Neural crest cell (in vitro differentiated cells): ENCODE data around the gene SYNE3. TPM values are rescaled to one million over a fixed set of nuclear protein-coding genes. Genes with fewer than 3 reads are reported as not detected.

Source experiments
- DNase-seq: peaks from one replicate; pipeline ENCODE4 v3.0.0; 2021; ENCODE audit warnings: low read depth, mixed read lengths, low spot score
- H3K27ac Mint-ChIP-seq: one replicate; pipeline ENCODE4 v1.8.0; 2021; ENCODE audit warnings: mild to moderate bottlenecking, mixed read lengths; ENCODE audit not compliant: unreplicated experiment
- H3K27me3 Mint-ChIP-seq: 2 replicates; pipeline ENCODE4 v1.8.0; 2021; ENCODE audit warnings: low read depth, mild to moderate bottlenecking, mixed read lengths
- H3K36me3 Mint-ChIP-seq: 2 replicates; pipeline ENCODE4 v1.8.0; 2021; ENCODE audit warnings: low read depth, mild to moderate bottlenecking, mixed read lengths
- H3K4me1 Mint-ChIP-seq: 2 replicates; pipeline ENCODE4 v1.8.0; 2021; ENCODE audit warnings: mixed read lengths
- H3K4me3 Mint-ChIP-seq: one replicate; pipeline ENCODE4 v1.8.0; 2021; ENCODE audit warnings: mild to moderate bottlenecking, mixed read lengths
- H3K9me3 Mint-ChIP-seq: 2 replicates; pipeline ENCODE4 v1.8.0; 2021; ENCODE audit warnings: mixed read lengths
- total RNA-seq: library from RNA; stranded (reverse); gene quantifications from 2 replicates; pipeline ENCODE4 v1.2.1, GENCODE V29; 2021
- TF ChIP-seq, protein P1 (sequence below): fragments of 200-600 bp; sonication (generic); conservative IDR thresholded peaks from 2 replicates; pipeline ENCODE4 v1.5.0; 2021; ENCODE audit warnings: antibody characterized with exemption, mild to moderate bottlenecking

Gene SYNE3
- total RNA-seq, 1 donor from 2014 or later = 0.82 TPM

GRCh38 chr14:95478818-95479217 is 37.6 kb downstream of the SYNE3 start:
- H3K4me3 Mint-ChIP-seq = no peak overlapping the region
- no peak for DNase-seq
- TF ChIP-seq, protein P1, sequence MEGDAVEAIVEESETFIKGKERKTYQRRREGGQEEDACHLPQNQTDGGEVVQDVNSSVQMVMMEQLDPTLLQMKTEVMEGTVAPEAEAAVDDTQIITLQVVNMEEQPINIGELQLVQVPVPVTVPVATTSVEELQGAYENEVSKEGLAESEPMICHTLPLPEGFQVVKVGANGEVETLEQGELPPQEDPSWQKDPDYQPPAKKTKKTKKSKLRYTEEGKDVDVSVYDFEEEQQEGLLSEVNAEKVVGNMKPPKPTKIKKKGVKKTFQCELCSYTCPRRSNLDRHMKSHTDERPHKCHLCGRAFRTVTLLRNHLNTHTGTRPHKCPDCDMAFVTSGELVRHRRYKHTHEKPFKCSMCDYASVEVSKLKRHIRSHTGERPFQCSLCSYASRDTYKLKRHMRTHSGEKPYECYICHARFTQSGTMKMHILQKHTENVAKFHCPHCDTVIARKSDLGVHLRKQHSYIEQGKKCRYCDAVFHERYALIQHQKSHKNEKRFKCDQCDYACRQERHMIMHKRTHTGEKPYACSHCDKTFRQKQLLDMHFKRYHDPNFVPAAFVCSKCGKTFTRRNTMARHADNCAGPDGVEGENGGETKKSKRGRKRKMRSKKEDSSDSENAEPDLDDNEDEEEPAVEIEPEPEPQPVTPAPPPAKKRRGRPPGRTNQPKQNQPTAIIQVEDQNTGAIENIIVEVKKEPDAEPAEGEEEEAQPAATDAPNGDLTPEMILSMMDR = no peak
- peaks cover 3% of the 10 kb centered on the region for H3K4me1 Mint-ChIP-seq
- H3K9me3 Mint-ChIP-seq = no peaks in the 10 kb centered on the region
- H3K27ac Mint-ChIP-seq = peak overlapping the region; percentile 19
- H3K36me3 Mint-ChIP-seq = no peaks in the 10 kb centered on the region
- no peaks in the 10 kb centered on the region for H3K27me3 Mint-ChIP-seq

- no peak for DNase-seq
- Mint-ChIP-seq H3K27me3 (no peaks in the 10 kb centered on the region), H3K9me3 (no peaks in the 10 kb centered on the region), H3K4me3 (no peak overlapping the region), H3K4me1 (peaks cover 3% of the 10 kb centered on the region), H3K27ac (peak overlapping the region; percentile 19), H3K36me3 (no peaks in the 10 kb centered on the region)
- TF ChIP-seq, protein P1 = no peak
Observed at GRCh38 chr14:95478309-95478708, 38.1 kb downstream of the SYNE3 start.

GRCh38 chr14:95477411-95478269 is 38.8 kb downstream of the SYNE3 start:
- H3K27me3 Mint-ChIP-seq = no peaks in the 10 kb centered on the region
- no peaks in the 10 kb centered on the region for H3K36me3 Mint-ChIP-seq
- TF ChIP-seq, protein P1 = no peak
- H3K27ac Mint-ChIP-seq = no peak overlapping the region
- peaks cover 3% of the 10 kb centered on the region for H3K4me1 Mint-ChIP-seq
- no peak overlapping the region for H3K4me3 Mint-ChIP-seq
- H3K9me3 Mint-ChIP-seq = no peaks in the 10 kb centered on the region
- no peak for DNase-seq

DNA sequence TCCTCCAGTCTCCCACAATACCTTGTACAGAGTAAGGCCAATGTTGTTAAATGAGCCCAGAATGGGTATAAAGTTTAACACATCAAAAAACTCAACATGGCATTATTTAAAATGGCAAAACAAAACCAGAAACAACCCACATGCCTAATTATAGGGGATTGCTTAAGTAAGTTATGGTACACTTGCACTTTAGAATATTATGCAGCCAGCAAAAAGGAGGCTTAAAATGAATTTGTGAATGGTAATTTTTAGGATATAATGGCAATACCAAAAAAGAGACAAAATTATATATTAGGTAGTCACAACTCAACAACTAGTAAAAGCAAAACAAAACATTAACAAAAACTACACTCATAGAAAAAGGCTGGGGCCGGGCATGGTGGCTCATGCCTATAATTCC is 39.7 kb downstream of the SYNE3 start:
- Mint-ChIP-seq H3K9me3 (no peaks in the 10 kb centered on the region), H3K4me1 (peaks cover 3% of the 10 kb centered on the region)

DNA sequence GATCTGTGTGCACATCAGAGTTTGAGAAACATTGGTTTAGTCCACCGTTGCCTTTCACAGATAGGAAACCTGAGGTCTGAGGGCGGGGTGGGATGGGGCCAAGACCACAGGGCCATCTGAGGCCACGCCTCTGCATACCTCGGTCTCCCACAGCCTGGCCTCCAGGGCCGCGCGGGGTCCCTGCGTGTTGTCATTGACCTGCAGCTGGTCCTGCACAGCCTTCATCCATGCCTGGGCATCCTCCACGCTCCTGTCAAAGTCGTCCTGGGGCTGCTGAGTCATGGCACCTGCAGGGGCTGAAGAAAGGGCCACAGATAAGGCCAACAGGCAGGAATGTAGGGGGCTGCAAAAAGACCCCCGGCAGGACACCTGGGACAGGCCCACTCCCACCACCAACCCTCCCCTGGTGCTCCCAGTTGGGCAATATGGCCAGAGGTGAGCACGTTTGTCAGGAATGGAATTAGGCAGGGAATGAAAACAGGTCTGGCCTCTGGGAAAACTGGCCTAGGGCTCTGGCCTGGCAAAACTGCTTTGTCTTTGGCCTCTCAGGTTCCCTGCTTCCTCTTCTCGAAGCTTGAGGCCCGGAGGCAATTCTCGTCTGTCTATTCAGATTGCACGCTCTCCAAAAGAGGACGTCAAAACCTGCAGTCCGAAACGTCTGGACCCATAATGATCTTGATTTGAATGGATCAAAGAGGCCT is 40.8 kb downstream of the SYNE3 start:
- Mint-ChIP-seq H3K27ac (no peak overlapping the region), H3K9me3 (no peaks in the 10 kb centered on the region), H3K36me3 (no peaks in the 10 kb centered on the region), H3K27me3 (no peaks in the 10 kb centered on the region), H3K4me3 (no peak overlapping the region), H3K4me1 (no peaks in the 10 kb centered on the region)
- TF ChIP-seq, protein P1 = no peak
- no peak for DNase-seq

More for the DNA sequence above, 39.7 kb downstream of the SYNE3 start:
- Mint-ChIP-seq H3K27me3 (no peaks in the 10 kb centered on the region), H3K27ac (no peak overlapping the region), H3K4me3 (no peak overlapping the region), H3K36me3 (no peaks in the 10 kb centered on the region)
- DNase-seq = no peak
- TF ChIP-seq, protein P1 = no peak
